GM04504 (cell line): ENCODE measurements around the gene TM7SF2.
"Not testable (repeated sequence)": the region's sequence is repeated elsewhere in the genome, so short reads cannot be mapped to it uniquely, and the experiment has no call there.

Experiments
- DNase-seq: peaks from one replicate; pipeline ENCODE4 v3.0.0-alpha.2; 2012; ENCODE audit warnings: low read depth

Gene TM7SF2

GRCh38 chr11:65115361-65116082 lies 3.9 kb downstream of the TM7SF2 start:
- DNase-seq, result no peak

GRCh38 chr11:65116370-65117205 lies 4.9 kb downstream of the TM7SF2 start:
- DNase-seq, result no peak

GRCh38 chr11:65117206-65118096 lies 5.8 kb downstream of the TM7SF2 start, which contains the start of gene ZNHIT2:
Gene ZNHIT2, minus strand, starts transcription at chr11:65117701. Its CDS starts 48 bp downstream, at chr11:65117653.
- peak; percentile 97 for DNase-seq

GRCh38 chr11:65118097-65118837 lies 6.6 kb downstream of the TM7SF2 start:
- no peak for DNase-seq

- not testable (repeated sequence) for DNase-seq
Measured at GRCh38 chr11:65118891-65119669, 7.4 kb downstream of the TM7SF2 start.

DNA sequence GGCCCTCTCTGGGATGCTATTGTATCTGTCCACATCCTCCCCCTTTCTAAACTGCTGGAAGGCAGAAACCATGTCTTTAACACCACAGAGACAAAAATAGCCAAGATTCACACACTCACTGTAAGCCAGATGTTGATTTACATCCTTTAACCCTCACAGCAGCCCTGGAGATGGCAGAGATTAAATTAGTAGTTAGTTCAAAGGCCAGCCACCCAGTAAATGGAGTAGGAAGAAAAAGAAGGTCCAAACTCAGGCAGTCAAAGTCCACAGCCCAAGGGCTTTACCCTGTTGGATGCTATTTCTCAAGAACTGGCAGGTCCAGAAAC lies 8.0 kb downstream of the TM7SF2 start:
- DNase-seq, result no peak

DNA sequence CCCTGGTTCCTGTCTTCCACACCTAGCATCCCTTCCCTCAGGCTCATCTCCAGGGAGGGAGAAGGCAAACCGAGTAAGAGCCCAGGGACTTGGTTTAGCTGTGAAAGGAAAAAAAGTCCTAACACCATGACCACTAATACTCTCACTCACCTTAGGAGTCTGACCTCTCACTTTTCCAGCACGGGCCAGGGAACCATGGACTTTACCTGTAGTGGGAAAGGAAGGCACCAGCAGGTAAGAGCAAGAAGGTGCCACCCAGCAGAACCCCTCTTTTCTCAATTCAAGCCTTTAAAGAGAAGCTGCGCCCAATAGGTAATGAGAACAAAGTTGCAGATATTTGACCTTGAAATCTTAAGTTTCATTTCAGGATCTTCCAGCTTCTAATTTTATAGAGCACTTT lies 9.2 kb downstream of the TM7SF2 start:
- DNase-seq, result no peak

- no peak for DNase-seq
Measured at GRCh38 chr11:65121447-65121864, 9.8 kb downstream of the TM7SF2 start.

- DNase-seq, result peak; percentile 93
Measured at GRCh38 chr11:65121865-65122696, 10.4 kb downstream of the TM7SF2 start, which contains the start of the genes FAU and MRPL49. Gene FAU, minus strand, starts transcription at chr11:65122134. Its CDS starts 321 bp downstream, at chr11:65121813. Gene MRPL49, plus strand, starts transcription at chr11:65122321. Its CDS starts 26 bp downstream, at chr11:65122347.

DNA sequence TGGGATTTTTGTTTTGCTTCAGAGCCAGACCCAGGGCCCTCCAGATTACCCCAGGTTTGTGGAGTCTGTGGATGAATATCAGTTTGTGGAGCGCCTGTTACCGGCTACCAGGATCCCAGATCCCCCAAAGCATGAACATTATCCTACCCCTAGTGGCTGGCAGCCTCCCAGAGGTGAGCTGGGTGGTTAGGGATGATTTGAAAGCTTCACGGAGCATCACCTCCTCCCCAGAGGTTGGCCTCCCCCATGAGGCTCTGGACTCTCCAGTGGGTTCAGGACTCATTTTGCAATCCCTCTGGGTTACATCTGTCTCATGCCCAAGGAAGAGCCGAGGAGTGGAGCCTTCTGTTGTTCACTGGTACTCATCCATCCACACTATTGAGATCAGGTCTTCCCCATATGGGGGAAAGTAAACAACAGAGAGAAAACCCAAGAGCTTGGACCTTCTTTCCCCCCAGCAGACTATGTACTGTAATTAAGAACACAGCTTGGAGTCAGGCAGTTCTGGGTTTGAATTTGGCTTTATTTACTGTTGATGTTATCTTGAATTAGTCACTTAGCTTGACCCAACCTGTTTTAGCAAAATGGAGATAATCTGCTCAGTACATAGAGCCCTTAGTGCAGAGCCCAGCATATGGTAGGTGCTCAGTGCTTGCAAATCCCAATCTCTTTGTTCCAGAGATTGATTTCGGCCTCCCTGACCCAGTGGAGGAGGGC lies 13.0 kb downstream of the TM7SF2 start:
- no peak for DNase-seq

DNA sequence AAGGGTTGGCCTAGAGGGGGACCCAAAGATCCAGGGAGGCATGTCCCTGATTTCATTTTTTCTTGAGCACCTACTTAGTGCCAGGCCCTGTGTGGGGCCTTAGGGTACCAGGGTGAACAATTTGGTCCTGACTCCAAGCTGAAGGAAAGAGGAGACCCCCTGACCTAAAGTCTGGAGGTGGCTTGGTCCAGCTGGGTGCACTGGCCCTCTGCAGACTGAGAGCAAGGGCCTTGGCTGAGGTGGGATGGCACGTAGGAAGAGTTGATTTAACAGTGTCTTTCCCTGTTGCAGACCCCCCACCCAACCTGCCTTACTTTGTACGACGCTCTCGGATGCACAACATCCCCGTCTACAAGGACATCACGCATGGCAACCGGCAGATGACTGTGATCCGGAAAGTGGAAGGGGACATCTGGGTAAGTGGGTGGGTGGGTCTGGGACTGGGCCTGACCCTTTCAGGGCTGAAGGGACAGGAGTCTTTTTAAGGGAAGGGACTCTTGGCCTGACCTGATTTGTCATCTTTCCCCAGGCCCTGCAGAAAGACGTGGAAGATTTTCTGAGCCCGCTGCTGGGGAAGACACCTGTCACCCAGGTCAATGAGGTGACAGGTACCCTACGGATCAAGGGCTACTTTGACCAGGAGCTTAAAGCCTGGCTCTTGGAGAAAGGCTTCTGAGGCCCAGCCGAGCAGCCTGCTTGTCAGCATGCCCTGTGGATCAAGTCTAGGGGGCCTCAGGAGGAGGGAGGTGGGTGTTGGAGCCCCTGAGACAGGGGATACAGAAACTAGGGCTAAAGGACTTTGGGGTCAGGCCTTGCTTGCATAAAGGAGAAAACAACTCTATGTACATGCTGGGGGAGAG lies 13.8 kb downstream of the TM7SF2 start:
- no peak for DNase-seq

- DNase-seq, result no peak
Measured at GRCh38 chr11:65126624-65127274, 15.1 kb downstream of the TM7SF2 start.

- DNase-seq, result no peak
Measured at GRCh38 chr11:65127473-65128181, 16.0 kb downstream of the TM7SF2 start.

DNA sequence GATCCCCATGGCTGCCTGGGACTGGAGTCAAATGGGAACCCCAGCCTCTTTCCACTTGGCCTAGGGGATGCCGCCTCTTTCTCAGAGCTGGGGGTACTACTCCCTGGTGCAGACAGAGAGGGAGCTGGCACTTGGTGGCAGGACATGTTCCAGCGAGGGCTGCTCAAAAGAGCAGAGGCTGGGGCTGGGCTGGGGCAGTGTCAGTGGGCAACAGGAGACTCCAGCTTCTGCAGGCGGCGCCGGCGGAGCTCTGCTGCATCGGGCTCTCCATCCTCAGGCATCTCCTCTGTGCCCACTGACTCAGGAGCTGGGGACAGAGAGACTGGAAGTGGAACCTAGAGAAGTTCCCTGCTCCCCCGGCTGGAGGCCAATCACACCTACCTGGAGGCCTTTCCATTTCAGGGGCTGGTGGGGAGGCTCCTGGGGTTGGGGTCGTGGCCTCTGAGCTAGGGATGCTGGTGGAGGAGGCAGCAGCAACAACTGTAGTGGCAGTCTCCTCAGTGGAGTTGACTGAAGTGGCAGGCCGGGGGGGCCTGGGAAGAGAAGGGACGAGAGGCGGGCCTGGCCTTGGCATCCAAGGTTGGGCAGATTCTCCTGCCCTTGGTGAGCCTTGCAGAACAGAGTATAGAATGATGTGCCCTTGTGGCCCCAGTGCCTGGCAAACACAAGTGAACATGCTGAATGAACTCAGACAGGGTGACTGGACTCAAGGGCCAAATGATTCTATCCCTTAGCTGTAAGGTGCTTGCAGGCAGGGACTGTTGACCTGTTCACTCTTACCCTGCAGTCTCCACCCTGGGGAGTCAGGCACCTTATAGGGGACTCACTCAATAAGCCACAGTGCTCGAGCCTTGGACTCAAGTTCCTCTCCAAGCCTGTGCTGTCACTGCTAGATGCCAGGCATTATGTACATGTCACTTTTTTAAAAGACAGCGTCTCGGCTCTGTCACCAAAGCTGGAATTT lies 16.8 kb downstream of the TM7SF2 start:
- DNase-seq, result no peak

- DNase-seq, result no peak
Measured at GRCh38 chr11:65129649-65130441, 18.2 kb downstream of the TM7SF2 start.
